ENCODE results near the gene UBA3.

DNA sequence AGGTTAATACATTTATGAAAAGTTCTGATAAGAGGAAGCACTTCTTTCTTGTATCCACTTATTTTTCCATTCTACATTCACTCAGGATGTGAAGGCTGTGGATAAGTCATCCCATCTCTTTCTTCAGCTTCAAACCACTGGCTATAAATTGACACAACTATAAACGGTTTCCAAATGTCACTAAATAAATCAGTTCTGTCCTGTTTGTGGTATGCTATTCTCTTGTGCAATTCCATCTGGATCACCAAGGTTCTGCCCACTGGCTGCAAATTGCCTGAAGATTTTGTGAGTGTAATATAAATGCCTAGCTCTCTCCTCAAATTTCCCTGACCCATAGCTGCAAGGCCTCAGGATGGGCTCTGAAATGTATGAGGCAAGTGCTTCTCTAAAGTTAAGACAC lies 49.4 kb upstream of the UBA3 start:
- TF ChIP-seq CBX3 (IDR thresholded peaks at IDR 0.05; ENCODE audit: borderline replicate concordance, low read depth) (no peak), CTCF (IDR thresholded peaks at IDR 0.05 in 2 of 3, conservative IDR thresholded peaks at IDR 0.05 in 1 of 3; ENCODE audit: control insufficient read depth in 2 of 3, extremely low read depth in 1 of 3, insufficient read depth in 1 of 3, low read depth in 3 of 3, low read length in 3 of 3) (no peak), ATF2 (IDR thresholded peaks at IDR 0.05; ENCODE audit: low read length) (no peak), MEF2B (IDR thresholded peaks at IDR 0.05; ENCODE audit: partially characterized antibody, poor library complexity, severe bottlenecking) (no peak), CEBPB (IDR thresholded peaks at IDR 0.05; ENCODE audit: borderline replicate concordance in 1 of 2, low read depth in 2 of 2, low read length in 2 of 2) (no peak), POLR2A (IDR thresholded peaks at IDR 0.05; ENCODE audit: low read depth, low read length) (no peak), JUND (IDR thresholded peaks at IDR 0.05; ENCODE audit: low read depth, low read length) (no peak), E2F4 (IDR thresholded peaks at IDR 0.05; ENCODE audit: low read depth, low read length) (no peak), RUNX3 (IDR thresholded peaks at IDR 0.05; ENCODE audit: low read length) (no peak)
- TF ChIP-seq, protein P1, sequence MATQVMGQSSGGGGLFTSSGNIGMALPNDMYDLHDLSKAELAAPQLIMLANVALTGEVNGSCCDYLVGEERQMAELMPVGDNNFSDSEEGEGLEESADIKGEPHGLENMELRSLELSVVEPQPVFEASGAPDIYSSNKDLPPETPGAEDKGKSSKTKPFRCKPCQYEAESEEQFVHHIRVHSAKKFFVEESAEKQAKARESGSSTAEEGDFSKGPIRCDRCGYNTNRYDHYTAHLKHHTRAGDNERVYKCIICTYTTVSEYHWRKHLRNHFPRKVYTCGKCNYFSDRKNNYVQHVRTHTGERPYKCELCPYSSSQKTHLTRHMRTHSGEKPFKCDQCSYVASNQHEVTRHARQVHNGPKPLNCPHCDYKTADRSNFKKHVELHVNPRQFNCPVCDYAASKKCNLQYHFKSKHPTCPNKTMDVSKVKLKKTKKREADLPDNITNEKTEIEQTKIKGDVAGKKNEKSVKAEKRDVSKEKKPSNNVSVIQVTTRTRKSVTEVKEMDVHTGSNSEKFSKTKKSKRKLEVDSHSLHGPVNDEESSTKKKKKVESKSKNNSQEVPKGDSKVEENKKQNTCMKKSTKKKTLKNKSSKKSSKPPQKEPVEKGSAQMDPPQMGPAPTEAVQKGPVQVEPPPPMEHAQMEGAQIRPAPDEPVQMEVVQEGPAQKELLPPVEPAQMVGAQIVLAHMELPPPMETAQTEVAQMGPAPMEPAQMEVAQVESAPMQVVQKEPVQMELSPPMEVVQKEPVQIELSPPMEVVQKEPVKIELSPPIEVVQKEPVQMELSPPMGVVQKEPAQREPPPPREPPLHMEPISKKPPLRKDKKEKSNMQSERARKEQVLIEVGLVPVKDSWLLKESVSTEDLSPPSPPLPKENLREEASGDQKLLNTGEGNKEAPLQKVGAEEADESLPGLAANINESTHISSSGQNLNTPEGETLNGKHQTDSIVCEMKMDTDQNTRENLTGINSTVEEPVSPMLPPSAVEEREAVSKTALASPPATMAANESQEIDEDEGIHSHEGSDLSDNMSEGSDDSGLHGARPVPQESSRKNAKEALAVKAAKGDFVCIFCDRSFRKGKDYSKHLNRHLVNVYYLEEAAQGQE (IDR thresholded peaks at IDR 0.05; ENCODE audit: low read depth, low read length): no peak
- TF ChIP-seq, protein P2, sequence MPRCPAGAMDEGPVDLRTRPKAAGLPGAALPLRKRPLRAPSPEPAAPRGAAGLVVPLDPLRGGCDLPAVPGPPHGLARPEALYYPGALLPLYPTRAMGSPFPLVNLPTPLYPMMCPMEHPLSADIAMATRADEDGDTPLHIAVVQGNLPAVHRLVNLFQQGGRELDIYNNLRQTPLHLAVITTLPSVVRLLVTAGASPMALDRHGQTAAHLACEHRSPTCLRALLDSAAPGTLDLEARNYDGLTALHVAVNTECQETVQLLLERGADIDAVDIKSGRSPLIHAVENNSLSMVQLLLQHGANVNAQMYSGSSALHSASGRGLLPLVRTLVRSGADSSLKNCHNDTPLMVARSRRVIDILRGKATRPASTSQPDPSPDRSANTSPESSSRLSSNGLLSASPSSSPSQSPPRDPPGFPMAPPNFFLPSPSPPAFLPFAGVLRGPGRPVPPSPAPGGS (IDR thresholded peaks at IDR 0.05; ENCODE audit: borderline replicate concordance, insufficient read depth, low read depth, low read length, poor library complexity, severe bottlenecking): no peak
- TF ChIP-seq, protein P3, sequence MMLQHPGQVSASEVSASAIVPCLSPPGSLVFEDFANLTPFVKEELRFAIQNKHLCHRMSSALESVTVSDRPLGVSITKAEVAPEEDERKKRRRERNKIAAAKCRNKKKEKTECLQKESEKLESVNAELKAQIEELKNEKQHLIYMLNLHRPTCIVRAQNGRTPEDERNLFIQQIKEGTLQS (IDR thresholded peaks at IDR 0.05; ENCODE audit: borderline replicate concordance, extremely low read depth, low read depth, low read length): no peak
